ENCODE results near the gene STRADA. TPM values are rescaled to one million over a fixed set of nuclear protein-coding genes. Genes with fewer than 3 reads are reported as not detected.

STRADA gene
- total and polyA plus RNA-seq, 10 of the 15 experiments (the other 5 are each of a cell fraction or from before 2014, with no cell fraction given), result 13.3 to 54.1 (median 44.0) TPM

DNA sequence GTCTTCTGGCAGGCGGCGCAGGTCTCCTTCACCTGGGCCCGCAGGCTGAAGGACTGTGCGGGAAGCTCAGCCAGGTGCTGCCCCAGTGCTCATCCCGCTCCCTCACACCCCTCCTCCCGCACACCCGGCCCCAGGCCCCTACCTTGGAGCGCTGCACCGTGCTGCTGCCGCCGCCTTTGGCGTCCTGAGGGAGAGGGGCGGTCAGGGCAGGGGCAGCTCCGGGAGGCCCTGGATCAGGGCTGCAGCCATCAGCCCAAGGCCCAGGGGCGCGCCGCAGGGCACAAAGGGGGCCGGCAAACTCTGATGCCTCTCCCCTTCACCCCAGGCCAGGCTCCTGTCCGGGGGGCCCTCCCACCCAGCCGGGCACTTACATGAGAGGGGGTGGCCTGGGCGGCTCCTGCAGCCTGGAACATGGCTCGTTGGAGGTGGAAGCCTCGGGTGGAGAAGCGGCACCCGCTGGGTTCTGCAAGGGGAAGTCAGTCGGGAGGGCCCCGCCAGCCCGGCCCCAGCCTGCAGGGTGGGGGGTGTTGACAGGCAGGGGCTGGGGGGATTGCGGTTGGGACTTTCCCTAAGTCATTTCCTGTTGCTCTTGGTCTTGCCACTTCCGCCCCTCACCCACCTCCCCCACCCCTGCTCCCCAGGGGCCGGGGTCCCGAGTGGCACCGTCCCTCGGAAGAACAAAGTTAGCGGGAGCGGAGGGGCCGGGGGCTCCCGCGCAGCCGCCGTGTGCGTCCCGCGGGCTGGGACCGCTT, 42.5 kb downstream of the STRADA start (continued):
- TF ChIP-seq, protein P1, sequence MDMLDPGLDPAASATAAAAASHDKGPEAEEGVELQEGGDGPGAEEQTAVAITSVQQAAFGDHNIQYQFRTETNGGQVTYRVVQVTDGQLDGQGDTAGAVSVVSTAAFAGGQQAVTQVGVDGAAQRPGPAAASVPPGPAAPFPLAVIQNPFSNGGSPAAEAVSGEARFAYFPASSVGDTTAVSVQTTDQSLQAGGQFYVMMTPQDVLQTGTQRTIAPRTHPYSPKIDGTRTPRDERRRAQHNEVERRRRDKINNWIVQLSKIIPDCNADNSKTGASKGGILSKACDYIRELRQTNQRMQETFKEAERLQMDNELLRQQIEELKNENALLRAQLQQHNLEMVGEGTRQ (IDR thresholded peaks at IDR 0.05; ENCODE audit: borderline replicate concordance, low read depth, low read length), result no peak
- TF ChIP-seq EGR1 (IDR thresholded peaks at IDR 0.05; ENCODE audit: borderline replicate concordance in 1 of 2, low read depth in 2 of 2, low read length in 2 of 2) (peak in 1 of 2 experiments; percentile 48; a peak in 1 of 3 replicates), SMAD1 (IDR thresholded peaks at IDR 0.05; ENCODE audit: low read depth, partially characterized antibody) (no peak), ZSCAN29 (IDR thresholded peaks at IDR 0.05) (no peak), ZNF24 (IDR thresholded peaks at IDR 0.05) (no peak), CREB1 (IDR thresholded peaks at IDR 0.05; ENCODE audit: low read depth) (peak; percentile 49; the same call in 1 of the 2 replicates), NFXL1 (IDR thresholded peaks at IDR 0.05; ENCODE audit: borderline replicate concordance) (no peak), NR2C2 (IDR thresholded peaks at IDR 0.05; ENCODE audit: borderline replicate concordance, control insufficient read depth, insufficient read length, low read depth) (no peak), TCF12 (IDR thresholded peaks at IDR 0.05; ENCODE audit: low read depth, low read length) (0 out of 2 replicates have a peak, but pooled peaks have one; percentile 61), HCFC1 (IDR thresholded peaks at IDR 0.05; ENCODE audit: low read length) (no peak), TCF3 (IDR thresholded peaks at IDR 0.05; ENCODE audit: borderline replicate concordance, insufficient read depth, low read depth, low read length) (peak; percentile 67; the same call in 1 of the 2 replicates), CHD2 (IDR thresholded peaks at IDR 0.05; ENCODE audit: borderline replicate concordance, low read depth, low read length) (no peak; the same call in 1 of the 2 replicates), MXI1 (IDR thresholded peaks at IDR 0.05; ENCODE audit: low read depth, low read length) (peak; percentile 30; the same call in 1 of the 2 replicates), BHLHE40 (IDR thresholded peaks at IDR 0.05; ENCODE audit: borderline replicate concordance in 1 of 2, low read depth in 2 of 2, low read length in 1 of 2) (peak in 1 of 2 experiments; percentile 39; a peak in 1 of 4 replicates)
- TF ChIP-seq, protein P2, sequence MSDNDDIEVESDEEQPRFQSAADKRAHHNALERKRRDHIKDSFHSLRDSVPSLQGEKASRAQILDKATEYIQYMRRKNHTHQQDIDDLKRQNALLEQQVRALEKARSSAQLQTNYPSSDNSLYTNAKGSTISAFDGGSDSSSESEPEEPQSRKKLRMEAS (IDR thresholded peaks at IDR 0.05; ENCODE audit: low read depth, low read length), result no peak
- TF ChIP-seq, protein P3, sequence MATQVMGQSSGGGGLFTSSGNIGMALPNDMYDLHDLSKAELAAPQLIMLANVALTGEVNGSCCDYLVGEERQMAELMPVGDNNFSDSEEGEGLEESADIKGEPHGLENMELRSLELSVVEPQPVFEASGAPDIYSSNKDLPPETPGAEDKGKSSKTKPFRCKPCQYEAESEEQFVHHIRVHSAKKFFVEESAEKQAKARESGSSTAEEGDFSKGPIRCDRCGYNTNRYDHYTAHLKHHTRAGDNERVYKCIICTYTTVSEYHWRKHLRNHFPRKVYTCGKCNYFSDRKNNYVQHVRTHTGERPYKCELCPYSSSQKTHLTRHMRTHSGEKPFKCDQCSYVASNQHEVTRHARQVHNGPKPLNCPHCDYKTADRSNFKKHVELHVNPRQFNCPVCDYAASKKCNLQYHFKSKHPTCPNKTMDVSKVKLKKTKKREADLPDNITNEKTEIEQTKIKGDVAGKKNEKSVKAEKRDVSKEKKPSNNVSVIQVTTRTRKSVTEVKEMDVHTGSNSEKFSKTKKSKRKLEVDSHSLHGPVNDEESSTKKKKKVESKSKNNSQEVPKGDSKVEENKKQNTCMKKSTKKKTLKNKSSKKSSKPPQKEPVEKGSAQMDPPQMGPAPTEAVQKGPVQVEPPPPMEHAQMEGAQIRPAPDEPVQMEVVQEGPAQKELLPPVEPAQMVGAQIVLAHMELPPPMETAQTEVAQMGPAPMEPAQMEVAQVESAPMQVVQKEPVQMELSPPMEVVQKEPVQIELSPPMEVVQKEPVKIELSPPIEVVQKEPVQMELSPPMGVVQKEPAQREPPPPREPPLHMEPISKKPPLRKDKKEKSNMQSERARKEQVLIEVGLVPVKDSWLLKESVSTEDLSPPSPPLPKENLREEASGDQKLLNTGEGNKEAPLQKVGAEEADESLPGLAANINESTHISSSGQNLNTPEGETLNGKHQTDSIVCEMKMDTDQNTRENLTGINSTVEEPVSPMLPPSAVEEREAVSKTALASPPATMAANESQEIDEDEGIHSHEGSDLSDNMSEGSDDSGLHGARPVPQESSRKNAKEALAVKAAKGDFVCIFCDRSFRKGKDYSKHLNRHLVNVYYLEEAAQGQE (IDR thresholded peaks at IDR 0.05; ENCODE audit: low read depth, low read length), result no peak
- TF ChIP-seq, protein P4, sequence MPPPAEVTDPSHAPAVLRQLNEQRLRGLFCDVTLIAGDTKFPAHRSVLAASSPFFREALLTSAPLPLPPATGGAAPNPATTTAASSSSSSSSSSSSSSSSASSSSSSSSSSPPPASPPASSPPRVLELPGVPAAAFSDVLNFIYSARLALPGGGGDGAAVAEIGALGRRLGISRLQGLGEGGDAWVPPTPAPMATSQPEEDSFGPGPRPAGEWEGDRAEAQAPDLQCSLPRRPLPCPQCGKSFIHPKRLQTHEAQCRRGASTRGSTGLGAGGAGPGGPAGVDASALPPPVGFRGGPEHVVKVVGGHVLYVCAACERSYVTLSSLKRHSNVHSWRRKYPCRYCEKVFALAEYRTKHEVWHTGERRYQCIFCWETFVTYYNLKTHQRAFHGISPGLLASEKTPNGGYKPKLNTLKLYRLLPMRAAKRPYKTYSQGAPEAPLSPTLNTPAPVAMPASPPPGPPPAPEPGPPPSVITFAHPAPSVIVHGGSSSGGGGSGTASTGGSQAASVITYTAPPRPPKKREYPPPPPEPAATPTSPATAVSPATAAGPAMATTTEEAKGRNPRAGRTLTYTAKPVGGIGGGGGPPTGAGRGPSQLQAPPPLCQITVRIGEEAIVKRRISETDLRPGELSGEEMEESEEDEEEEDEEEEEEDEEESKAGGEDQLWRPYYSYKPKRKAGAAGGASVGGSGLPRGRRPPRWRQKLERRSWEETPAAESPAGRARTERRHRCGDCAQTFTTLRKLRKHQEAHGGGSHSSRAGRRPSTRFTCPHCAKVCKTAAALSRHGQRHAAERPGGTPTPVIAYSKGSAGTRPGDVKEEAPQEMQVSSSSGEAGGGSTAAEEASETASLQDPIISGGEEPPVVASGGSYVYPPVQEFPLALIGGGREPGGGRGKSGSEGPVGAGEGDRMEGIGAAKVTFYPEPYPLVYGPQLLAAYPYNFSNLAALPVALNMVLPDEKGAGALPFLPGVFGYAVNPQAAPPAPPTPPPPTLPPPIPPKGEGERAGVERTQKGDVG (CRISPR knock-in tag; IDR thresholded peaks at IDR 0.05), result no peak
- TF ChIP-seq, protein P5, sequence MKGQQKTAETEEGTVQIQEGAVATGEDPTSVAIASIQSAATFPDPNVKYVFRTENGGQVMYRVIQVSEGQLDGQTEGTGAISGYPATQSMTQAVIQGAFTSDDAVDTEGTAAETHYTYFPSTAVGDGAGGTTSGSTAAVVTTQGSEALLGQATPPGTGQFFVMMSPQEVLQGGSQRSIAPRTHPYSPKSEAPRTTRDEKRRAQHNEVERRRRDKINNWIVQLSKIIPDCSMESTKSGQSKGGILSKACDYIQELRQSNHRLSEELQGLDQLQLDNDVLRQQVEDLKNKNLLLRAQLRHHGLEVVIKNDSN (IDR thresholded peaks at IDR 0.05; ENCODE audit: borderline replicate concordance, extremely low read length, insufficient read depth, low read depth, low read length), result no peak
